GM19463 (cell line): ENCODE results near the gene TBC1D1.

Experiments
- ATAC-seq: cut with Tn5 transposase; IDR thresholded peaks from one replicate; pipeline ENCODE4 v1.9.1; 2021; ENCODE audit warnings: mild to moderate bottlenecking, moderate library complexity; ENCODE audit not compliant: unreplicated experiment

Gene TBC1D1

GRCh38 chr4:37890801-37891259, at the start of gene TBC1D1:
Gene TBC1D1 (plus strand): TSS chr4:37891084. CDS start chr4:37902096, 11,012 bp downstream.
- ATAC-seq: peak; percentile 26

GRCh38 chr4:37844204-37844603, 46.7 kb upstream of the TBC1D1 start:
- ATAC-seq: no peak

- no peak for ATAC-seq
Observed at GRCh38 chr4:37845201-37845600, 45.7 kb upstream of the TBC1D1 start.

- no peak for ATAC-seq
Observed at GRCh38 chr4:37847311-37847884, 43.5 kb upstream of the TBC1D1 start.

GRCh38 chr4:37852376-37852775, 38.5 kb upstream of the TBC1D1 start:
- no peak for ATAC-seq

- ATAC-seq: no peak
Observed at GRCh38 chr4:37858112-37858511, 32.8 kb upstream of the TBC1D1 start.

- ATAC-seq: no peak
Observed at GRCh38 chr4:37858872-37859271, 32.0 kb upstream of the TBC1D1 start.

GRCh38 chr4:37860266-37860665, 30.6 kb upstream of the TBC1D1 start:
- no peak for ATAC-seq

- no peak for ATAC-seq
Observed at GRCh38 chr4:37862961-37863360, 27.9 kb upstream of the TBC1D1 start.

GRCh38 chr4:37864786-37865185, 26.1 kb upstream of the TBC1D1 start:
- no peak for ATAC-seq

- no peak for ATAC-seq
Observed at GRCh38 chr4:37865450-37865849, 25.4 kb upstream of the TBC1D1 start.

- ATAC-seq: no peak
Observed at GRCh38 chr4:37867102-37867501, 23.8 kb upstream of the TBC1D1 start.

GRCh38 chr4:37868238-37868637, 22.6 kb upstream of the TBC1D1 start:
- ATAC-seq: no peak

- ATAC-seq: peak; percentile 44
Observed at GRCh38 chr4:37872310-37872988, 18.4 kb upstream of the TBC1D1 start.

- ATAC-seq: no peak
Observed at GRCh38 chr4:37873386-37873785, 17.5 kb upstream of the TBC1D1 start.

GRCh38 chr4:37876156-37876555, 14.7 kb upstream of the TBC1D1 start:
- no peak for ATAC-seq

GRCh38 chr4:37879365-37879764, 11.5 kb upstream of the TBC1D1 start:
- no peak for ATAC-seq

GRCh38 chr4:37881811-37882210, 9.1 kb upstream of the TBC1D1 start:
- no peak for ATAC-seq

- ATAC-seq: no peak
Observed at GRCh38 chr4:37882665-37883296, 8.1 kb upstream of the TBC1D1 start.

- no peak for ATAC-seq
Observed at GRCh38 chr4:37884855-37885487, 5.9 kb upstream of the TBC1D1 start.

- ATAC-seq: no peak
Observed at GRCh38 chr4:37885496-37885895, 5.4 kb upstream of the TBC1D1 start.
